GM21619 (cell line): ENCODE results near the gene TTYH1.

ENCODE experiments used
- ATAC-seq: cut with Tn5 transposase; IDR thresholded peaks from one replicate; pipeline ENCODE4 v1.9.1; 2021; ENCODE audit not compliant: unreplicated experiment

TTYH1 gene

GRCh38 chr19:54392105-54392504 lies 23.2 kb upstream of the TTYH1 start:
- no peak for ATAC-seq

DNA sequence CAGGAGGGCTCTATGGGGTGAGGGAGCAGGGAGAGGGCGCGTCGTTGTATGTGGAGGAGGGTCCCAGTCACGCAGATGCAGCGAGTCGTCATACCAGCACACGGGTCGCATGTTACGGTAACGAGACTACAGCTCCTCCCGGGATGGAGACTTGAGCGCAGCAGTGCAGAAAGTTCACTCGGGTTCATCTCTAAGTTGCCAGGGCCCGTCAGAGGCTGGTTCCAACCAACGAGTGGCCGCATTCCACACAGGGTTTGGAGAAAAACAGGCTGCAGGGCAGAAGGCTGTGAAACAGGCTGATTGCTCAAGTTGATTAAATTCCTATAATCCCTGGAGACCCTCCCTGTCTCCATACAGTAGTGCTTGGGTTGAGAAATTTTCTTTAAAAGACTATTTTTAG lies 21.9 kb upstream of the TTYH1 start:
- ATAC-seq: no peak

DNA sequence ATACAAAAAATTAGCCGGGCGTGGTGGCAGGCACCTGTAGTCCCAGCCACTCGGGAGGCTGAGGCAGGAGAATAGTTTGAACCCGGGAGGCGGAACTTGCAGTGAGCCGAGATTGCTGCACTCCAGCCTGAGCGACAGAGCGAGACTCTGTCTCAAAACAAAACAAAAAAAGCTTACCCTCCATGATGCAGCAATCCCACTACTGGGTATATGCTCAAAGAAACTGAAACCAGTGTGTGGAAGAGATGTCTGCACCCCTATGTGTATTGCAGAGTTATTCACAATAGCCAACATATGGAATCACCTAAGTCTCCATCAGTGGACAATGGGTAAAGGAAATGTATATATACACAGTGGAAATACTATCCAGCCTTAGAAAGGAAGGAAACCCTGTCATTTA lies 19.6 kb upstream of the TTYH1 start:
- ATAC-seq: no peak

DNA sequence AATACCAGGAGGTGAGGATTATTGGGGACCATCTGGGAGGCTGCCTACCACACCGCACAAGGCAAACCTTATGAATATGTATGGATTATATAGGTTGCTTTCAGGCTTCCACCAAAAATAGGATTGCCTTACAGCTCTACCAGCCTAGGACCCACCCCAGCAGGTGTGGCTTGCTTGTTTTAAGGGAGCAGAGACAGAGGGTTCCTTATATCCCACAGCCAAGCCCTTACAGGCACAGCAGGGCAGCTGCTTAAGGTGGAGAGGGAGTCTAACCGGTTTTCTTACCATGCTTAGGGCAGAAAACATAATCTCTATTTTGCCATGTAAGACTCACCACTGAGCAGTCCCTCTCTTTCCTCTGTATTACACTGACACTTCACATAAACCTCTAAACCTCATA lies 16.1 kb upstream of the TTYH1 start:
- no peak for ATAC-seq

DNA sequence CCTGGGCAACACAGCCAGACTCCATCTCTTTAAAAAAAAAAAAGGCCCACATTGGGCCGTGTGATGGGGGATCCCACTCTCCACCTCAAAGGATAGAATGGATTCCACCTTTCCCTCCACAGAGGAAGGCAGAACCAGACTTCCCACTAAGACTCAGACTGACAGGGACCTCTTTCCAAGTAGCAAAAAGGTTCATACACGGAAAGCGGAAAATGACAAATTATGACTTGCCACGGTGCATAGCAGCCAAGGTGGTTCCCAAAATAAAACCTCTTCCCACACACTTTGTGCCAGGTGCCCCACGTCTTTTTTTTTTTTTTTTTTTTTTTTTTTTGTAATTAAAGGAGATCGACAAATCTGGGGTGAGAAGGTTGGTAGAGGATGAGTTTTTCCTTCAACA lies 14.4 kb upstream of the TTYH1 start:
- ATAC-seq: no peak

- ATAC-seq: no peak
These were observed 12.2 kb upstream of the TTYH1 start for GRCh38 chr19:54403054-54403453.

GRCh38 chr19:54405628-54406027 lies 9.6 kb upstream of the TTYH1 start:
- ATAC-seq: no peak

DNA sequence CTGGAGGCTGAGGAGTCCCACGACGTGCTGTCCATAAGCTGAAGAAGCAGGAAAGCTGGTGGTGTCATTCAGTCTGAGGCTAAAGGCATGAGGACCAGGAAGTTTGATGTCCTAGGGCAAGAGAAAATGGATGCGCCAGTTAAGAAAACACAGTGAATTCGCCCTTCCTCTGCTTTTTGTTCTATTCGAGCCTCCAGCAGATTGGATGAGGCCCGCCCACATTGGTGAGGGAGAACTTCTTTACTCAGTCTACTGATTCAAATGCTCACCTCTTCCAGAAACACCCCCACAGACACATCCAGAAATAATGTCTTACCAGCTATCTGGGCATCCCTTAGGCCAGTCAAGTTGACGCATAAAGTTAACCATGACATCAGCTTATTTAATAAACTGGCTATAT lies 7.5 kb upstream of the TTYH1 start:
- no peak for ATAC-seq

GRCh38 chr19:54408456-54409026 lies 6.7 kb upstream of the TTYH1 start:
- ATAC-seq: no peak

- no peak for ATAC-seq
These were observed 4.2 kb upstream of the TTYH1 start for GRCh38 chr19:54411033-54411432.

DNA sequence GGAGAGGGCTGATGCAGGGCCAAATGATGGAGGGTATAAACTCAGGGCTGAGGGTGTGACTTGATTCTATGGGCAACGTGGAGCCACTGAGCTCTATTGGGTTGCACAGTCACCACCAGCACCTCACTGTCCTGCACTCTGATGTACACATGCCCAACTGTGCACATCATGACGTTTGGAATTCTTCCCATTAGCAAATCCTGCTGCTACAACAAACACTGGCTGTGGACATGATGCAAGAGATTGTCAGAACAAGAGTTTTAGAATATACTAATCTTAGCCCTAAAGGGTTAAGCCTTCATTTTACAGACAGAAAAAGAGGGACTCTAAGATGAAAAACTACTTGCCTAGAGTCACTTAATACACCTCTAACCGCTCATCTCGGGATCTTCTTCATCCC lies 2.4 kb upstream of the TTYH1 start:
- no peak for ATAC-seq

GRCh38 chr19:54414156-54414555 lies 1.1 kb upstream of the TTYH1 start:
- no peak for ATAC-seq

GRCh38 chr19:54415901-54416673 lies 823 bp downstream of the TTYH1 start:
- no peak for ATAC-seq

- no peak for ATAC-seq
These were observed 1.6 kb downstream of the TTYH1 start for GRCh38 chr19:54416695-54417491.

DNA sequence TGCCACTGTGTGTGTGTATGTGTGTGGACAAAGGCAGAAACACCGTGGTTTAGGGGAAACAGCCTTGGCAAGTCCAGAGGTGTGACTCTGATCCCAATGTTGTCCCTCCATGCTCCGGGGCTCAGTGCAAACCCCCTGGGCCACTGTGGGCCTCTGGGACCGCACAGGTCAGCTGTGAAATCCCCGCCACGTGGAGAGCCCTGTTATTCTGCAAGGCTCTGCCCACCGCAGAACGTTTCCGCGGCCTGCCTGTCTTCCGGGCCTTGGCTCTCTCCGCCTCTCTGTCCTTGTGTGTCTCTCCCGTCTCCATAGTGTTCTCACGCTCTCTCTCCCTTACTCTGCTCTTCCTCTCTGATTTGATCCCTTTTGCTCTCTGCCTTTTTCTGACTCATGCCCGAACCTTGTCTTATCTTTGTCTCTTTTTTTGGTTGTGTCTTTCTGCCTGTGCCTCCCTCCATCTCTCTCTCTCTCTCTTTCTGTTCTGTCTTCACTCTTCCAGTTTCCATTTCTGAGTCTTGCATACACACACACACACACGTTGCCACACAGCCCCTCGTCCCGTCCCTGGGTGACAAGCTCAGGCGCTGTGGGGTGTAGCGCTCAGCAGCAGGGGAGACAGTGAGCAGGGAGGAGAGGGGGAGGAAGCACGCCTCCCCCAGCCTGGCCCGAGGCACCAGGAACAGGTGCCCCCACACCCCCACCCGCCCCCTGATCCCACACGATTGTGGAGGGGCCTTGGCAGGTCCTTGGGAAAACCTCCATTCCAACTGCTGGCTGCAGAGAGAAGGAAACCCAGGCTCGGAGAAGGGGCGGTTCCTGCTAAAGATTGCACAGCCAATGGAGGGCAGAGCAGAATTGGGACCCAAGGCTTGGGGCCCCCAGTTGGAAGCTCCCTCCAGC lies 3.0 kb downstream of the TTYH1 start:
- ATAC-seq: no peak

GRCh38 chr19:54418930-54419800 lies 3.9 kb downstream of the TTYH1 start:
- ATAC-seq: no peak

DNA sequence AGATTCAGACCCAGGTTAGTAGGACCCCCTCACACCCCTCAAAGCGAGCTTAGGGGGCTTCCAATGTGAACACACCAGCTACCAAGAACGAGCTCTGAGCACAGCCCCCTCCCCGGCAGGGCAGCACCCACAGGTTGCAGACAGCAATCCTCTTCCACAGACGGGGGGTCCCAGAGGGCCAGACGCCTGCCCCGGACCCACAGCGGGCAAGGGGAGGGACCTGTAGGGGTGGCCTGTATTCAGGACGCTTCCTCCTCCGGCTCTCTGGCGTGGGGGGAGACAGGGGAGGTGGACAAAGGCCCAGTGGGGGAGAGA lies 4.8 kb downstream of the TTYH1 start:
- ATAC-seq: no peak

GRCh38 chr19:54420383-54421168 lies 5.3 kb downstream of the TTYH1 start:
- ATAC-seq: no peak

DNA sequence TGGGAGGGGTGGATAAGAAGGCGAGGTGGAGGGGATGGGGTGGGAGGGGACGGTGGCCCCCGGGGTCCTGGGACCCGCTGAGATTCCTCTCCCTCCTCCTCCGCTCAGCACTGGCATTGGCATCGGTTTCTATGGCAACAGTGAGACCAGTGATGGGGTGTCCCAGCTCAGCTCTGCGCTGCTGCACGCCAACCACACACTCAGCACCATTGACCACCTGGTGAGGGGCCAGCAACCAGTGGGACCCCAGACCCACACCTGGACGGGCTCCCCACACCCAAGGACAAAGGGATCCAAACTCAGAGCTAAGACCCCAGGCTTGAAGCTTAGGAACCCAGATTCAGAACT lies 5.9 kb downstream of the TTYH1 start:
- no peak for ATAC-seq

DNA sequence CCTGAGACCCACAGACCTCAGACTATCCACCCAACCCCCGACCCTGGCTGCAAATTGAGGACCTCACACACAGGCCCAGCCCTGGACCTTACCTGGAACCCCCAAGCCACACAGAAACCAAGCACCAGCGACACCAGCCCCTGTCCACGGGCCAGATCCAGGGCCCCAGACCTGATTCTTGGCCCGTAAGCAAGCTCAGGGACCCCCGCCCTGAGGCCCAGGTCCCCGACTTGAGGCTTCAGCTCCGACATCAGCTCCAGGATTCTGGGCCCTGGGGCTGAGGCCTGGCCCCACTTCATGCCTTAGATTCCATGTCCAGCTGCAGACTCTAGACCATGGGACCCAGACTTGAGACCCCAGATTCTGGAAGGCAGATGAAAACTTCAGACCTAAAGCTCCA lies 6.3 kb downstream of the TTYH1 start:
- no peak for ATAC-seq
